SK-N-SH (cell line): ENCODE results near the gene ANO6. TPM values are rescaled to one million over a fixed set of nuclear protein-coding genes. Genes with fewer than 3 reads are reported as not detected.

ENCODE experiments used
- CTCF ChIA-PET: fragments of 300-600, 350-600 bp; formaldehyde crosslinking; extraction: SDS; loops from one replicate; lab custom pipeline; 2021; lab: Yijun Ruan, JAX
- POLR2A ChIA-PET: fragments of 350-600 bp; sonication (Branson Sonifier 250); formaldehyde crosslinking; extraction: SDS; loops from one replicate; lab custom pipeline; 2020; ENCODE audit warnings: antibody characterized with exemption, inconsistent platforms; lab: Yijun Ruan, JAX
- DNase-seq: peaks from one replicate; pipeline ENCODE4 v3.0.0; 2012
- H2AFZ ChIP-seq: fragments of 200-600 bp; sonication (generic); 2 replicates; pipeline ENCODE4 v1.8.1; 2016; ENCODE audit warnings: antibody characterized with exemption, mild to moderate bottlenecking, low read depth
- H3F3A ChIP-seq: fragments of 200-600 bp; sonication (generic); replicated peaks from 2 replicates; pipeline ENCODE3; 2016; ENCODE audit warnings: antibody characterized with exemption, mild to moderate bottlenecking; ENCODE audit not compliant: insufficient read depth
- H3K27ac ChIP-seq, 2 experiments: fragments of 200-500 bp in 1 of 2; fragments of 200-600 bp in 1 of 2; sonication (Bioruptor generic) in 1 of 2; sonication (generic), shearing (Covaris generic) in 1 of 2; 2 replicates each; pipeline versions ENCODE4 v1.5.1 to v1.6.1; 2014 to 2016; ENCODE audit warnings: low read depth in 2 of 2, inconsistent platforms in 1 of 2, low read length in 1 of 2, mild to moderate bottlenecking in 1 of 2, mixed read lengths in 1 of 2
- H3K27me3 ChIP-seq: fragments of 200-600 bp; sonication (generic), shearing (Covaris generic); 2 replicates; pipeline ENCODE4 v1.6.1; 2016; ENCODE audit warnings: mixed run types; ENCODE audit not compliant: insufficient read depth
- H3K36me3 ChIP-seq, 2 experiments: fragments of 200-500 bp in 1 of 2; fragments of 200-600 bp in 1 of 2; sonication (Bioruptor generic) in 1 of 2; sonication (generic) in 1 of 2; replicated peaks in 1 of 2; 2 replicates each; pipeline versions ENCODE3 to v1.5.1; 2014 to 2016; ENCODE audit warnings: low read length in 1 of 2, mild to moderate bottlenecking in 1 of 2; ENCODE audit not compliant: insufficient read depth in 2 of 2, control insufficient read depth in 1 of 2
- H3K4me1 ChIP-seq, 2 experiments: fragments of 200-500 bp in 1 of 2; fragments of 200-600 bp in 1 of 2; sonication (Bioruptor generic) in 1 of 2; sonication (generic), shearing (Covaris generic) in 1 of 2; 2 replicates each; pipeline versions ENCODE4 v1.5.1 to v1.6.1; 2014 to 2016; ENCODE audit warnings: low read depth in 1 of 2, low read length in 1 of 2, mixed run types in 1 of 2; ENCODE audit not compliant: insufficient read depth in 2 of 2, control insufficient read depth in 1 of 2
- H3K4me2 ChIP-seq: fragments of 200-600 bp; sonication (generic), shearing (Covaris generic); 2 replicates; pipeline ENCODE4 v1.6.1; 2017; ENCODE audit warnings: mixed run types
- H3K4me3 ChIP-seq, 2 experiments: fragments of 200-500 bp in 1 of 2; fragments of 200-600 bp in 1 of 2; sonication (Bioruptor generic) in 1 of 2; sonication (generic), shearing (Covaris generic) in 1 of 2; 2 replicates each; pipeline versions ENCODE4 v1.5.1 to v1.8.1; 2014 to 2016; ENCODE audit warnings: low read depth in 2 of 2, inconsistent platforms in 1 of 2, low read length in 1 of 2, mild to moderate bottlenecking in 1 of 2, mixed read lengths in 1 of 2, moderate library complexity in 1 of 2
- H3K79me2 ChIP-seq: fragments of 200-600 bp; sonication (generic); 2 replicates; pipeline ENCODE4 v1.8.1; 2017; ENCODE audit warnings: mild to moderate bottlenecking; ENCODE audit not compliant: insufficient read depth
- H3K9ac ChIP-seq: fragments of 200-600 bp; sonication (generic); 2 replicates; pipeline ENCODE4 v1.6.1; 2017; ENCODE audit warnings: mixed run types
- H3K9me2 ChIP-seq: fragments of 200-600 bp; sonication (generic); 2 replicates; pipeline ENCODE4 v1.6.1; 2017; ENCODE audit warnings: mixed run types
- H3K9me3 ChIP-seq: fragments of 200-600 bp; sonication (generic); 2 replicates; pipeline ENCODE4 v1.6.1; 2017; ENCODE audit warnings: mixed run types, mild to moderate bottlenecking, moderate library complexity
- H4K20me1 ChIP-seq: fragments of 200-600 bp; sonication (generic); 2 replicates; pipeline ENCODE4 v1.6.1; 2017; ENCODE audit warnings: mild to moderate bottlenecking, mixed run types; ENCODE audit not compliant: insufficient read depth
- EP300 ChIP-seq, 2 experiments: IDR thresholded peaks; 2 replicates each; pipeline versions ENCODE4 v1.4.0 to v1.6.1; 2012; ENCODE audit warnings: borderline replicate concordance in 1 of 2, low read depth in 1 of 2, low read length in 1 of 2
- EZH2phosphoT487 ChIP-seq: fragments of 200-600 bp; sonication (generic); IDR thresholded peaks from 2 replicates; pipeline ENCODE4 v1.6.1; 2017; ENCODE audit warnings: low read depth, mixed run types, mild to moderate bottlenecking, antibody characterized with exemption, moderate library complexity, borderline replicate concordance
- FOSL2 ChIP-seq: IDR thresholded peaks from 2 replicates; pipeline ENCODE4 v1.4.0; 2012; ENCODE audit warnings: low read depth, mild to moderate bottlenecking, moderate library complexity, borderline replicate concordance
- FOXJ3 ChIP-seq: sonication (generic); formaldehyde crosslinking; IDR thresholded peaks from 2 replicates; pipeline ENCODE4 v1.5.1; 2020; ENCODE audit warnings: mild to moderate bottlenecking, missing genetic modification reagents
- JUND ChIP-seq: IDR thresholded peaks from 2 replicates; pipeline ENCODE4 v1.4.0; 2012
- MAX ChIP-seq: IDR thresholded peaks from 2 replicates; pipeline ENCODE4 v1.4.0; 2012; ENCODE audit warnings: low read depth
- MEF2A ChIP-seq: IDR thresholded peaks from 2 replicates; pipeline ENCODE4 v1.4.0; 2012; ENCODE audit warnings: low read depth, borderline replicate concordance
- MXI1 ChIP-seq: IDR thresholded peaks from 2 replicates; pipeline ENCODE4 v1.6.1; 2012; ENCODE audit warnings: mild to moderate bottlenecking, low read depth, low read length, improper control_type of control experiment
- NFIC ChIP-seq: IDR thresholded peaks from 2 replicates; pipeline ENCODE4 v1.4.0; 2012; ENCODE audit warnings: borderline replicate concordance
- POLR2AphosphoS5 ChIP-seq: IDR thresholded peaks from 2 replicates; pipeline ENCODE4 v1.6.1; 2012; ENCODE audit warnings: low read depth, low read length
- RAD21 ChIP-seq: IDR thresholded peaks from 2 replicates; pipeline ENCODE4 v1.6.1; 2012; ENCODE audit warnings: mild to moderate bottlenecking, low read length
- RCOR1 ChIP-seq: fragments of 150-350 bp; IDR thresholded peaks from 2 replicates; pipeline ENCODE4 v1.6.1; 2017; ENCODE audit warnings: antibody characterized with exemption, low read length
- SIN3A ChIP-seq: IDR thresholded peaks from 2 replicates; pipeline ENCODE4 v1.6.1; 2012; ENCODE audit warnings: low read depth, mild to moderate bottlenecking, low read length, moderate library complexity, borderline replicate concordance
- SMC3 ChIP-seq: IDR thresholded peaks from 2 replicates; pipeline ENCODE4 v1.6.1; 2012; ENCODE audit warnings: low read depth, low read length, improper control_type of control experiment
- TAF1 ChIP-seq: IDR thresholded peaks from 2 replicates; pipeline ENCODE4 v1.6.1; 2012; ENCODE audit warnings: low read depth, mild to moderate bottlenecking, low read length, moderate library complexity, borderline replicate concordance
- TCF12 ChIP-seq: IDR thresholded peaks from 2 replicates; pipeline ENCODE4 v1.4.0; 2012
- YY1 ChIP-seq: IDR thresholded peaks from 2 replicates; pipeline ENCODE4 v1.4.0; 2012; ENCODE audit warnings: low read depth, mild to moderate bottlenecking
- WGBS: methylation state at CpG from one replicate; pipeline ENCODE4 v1.1.6; 2017; ENCODE audit warnings: low lambda C conversion rate; 5-methylcytosine and 5-hydroxymethylcytosine counted together
- polyA plus RNA-seq, 3 experiments: library from polyadenylated mRNA; depleted of rRNA; stranded (reverse); fragments of >200 nt; gene quantifications; 2 replicates each; pipeline ENCODE4 v1.2.3, GENCODE V29; 2012
- TF ChIP-seq, protein P1 (sequence below): IDR thresholded peaks from 2 replicates; pipeline ENCODE4; 2012
- TF ChIP-seq, protein P2 (sequence below): fragments of 200-600 bp; sonication (generic); IDR thresholded peaks from 2 replicates; pipeline ENCODE4 v1.6.1; 2017; ENCODE audit warnings: antibody characterized with exemption, mild to moderate bottlenecking, moderate library complexity
- TF ChIP-seq, protein P3 (sequence below): IDR thresholded peaks from 2 replicates; pipeline ENCODE4 v1.4.0; 2012; ENCODE audit warnings: low read depth, borderline replicate concordance

The ANO6 gene
- polyA plus RNA-seq, 1 of the 3 experiments (the other 2 are of a cell fraction): 20.1 TPM

DNA sequence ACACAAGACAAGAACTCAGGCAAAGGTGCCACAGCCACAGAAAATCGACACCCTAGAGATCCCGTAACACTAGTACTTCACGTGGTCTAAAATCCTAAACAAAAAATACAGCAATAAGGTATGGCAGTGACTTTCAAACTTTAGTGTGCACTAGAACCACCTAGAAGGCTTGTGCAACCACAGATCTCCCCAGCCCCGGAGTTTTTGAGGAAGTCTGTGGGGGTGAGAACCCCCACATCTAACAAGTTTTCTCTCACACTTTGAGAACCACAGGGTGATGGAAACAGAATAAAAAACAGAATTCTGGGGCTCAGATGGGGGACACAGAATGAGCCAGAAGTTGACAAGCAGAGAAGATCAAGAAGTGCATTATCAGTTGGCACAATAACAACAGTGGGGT lies 254.0 kb downstream of the ANO6 start (continued):
- TF ChIP-seq, protein P1, sequence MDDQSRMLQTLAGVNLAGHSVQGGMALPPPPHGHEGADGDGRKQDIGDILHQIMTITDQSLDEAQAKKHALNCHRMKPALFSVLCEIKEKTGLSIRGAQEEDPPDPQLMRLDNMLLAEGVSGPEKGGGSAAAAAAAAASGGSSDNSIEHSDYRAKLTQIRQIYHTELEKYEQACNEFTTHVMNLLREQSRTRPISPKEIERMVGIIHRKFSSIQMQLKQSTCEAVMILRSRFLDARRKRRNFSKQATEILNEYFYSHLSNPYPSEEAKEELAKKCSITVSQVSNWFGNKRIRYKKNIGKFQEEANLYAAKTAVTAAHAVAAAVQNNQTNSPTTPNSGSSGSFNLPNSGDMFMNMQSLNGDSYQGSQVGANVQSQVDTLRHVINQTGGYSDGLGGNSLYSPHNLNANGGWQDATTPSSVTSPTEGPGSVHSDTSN: no peak
- no peak for TF ChIP-seq TCF12
- TF ChIP-seq YY1: no peak
- no peak for TF ChIP-seq EP300 (IDR thresholded peaks at IDR 0.05; ENCODE audit: borderline replicate concordance in 1 of 2, low read depth in 1 of 2, low read length in 1 of 2)

GRCh38 chr12:45473636-45474035 lies 257.7 kb downstream of the ANO6 start:
- H3K4me1 ChIP-seq: no peaks in the 10 kb centered on the region
- no peak for DNase-seq
- H3K27me3 ChIP-seq: no peaks in the 10 kb centered on the region
- H3K4me2 ChIP-seq: no peak overlapping the region
- ChIA-PET POLR2A (no interaction called here), CTCF (interaction anchor here (0.6 kb wide), 1 partner anchor 9 kb away, joined by 3 read pairs; no protein-coding TSS in a partner anchor)
- H3K9ac ChIP-seq: no peak overlapping the region
- H3K79me2 ChIP-seq: no peaks in the 10 kb centered on the region
- no peaks in the 10 kb centered on the region for H4K20me1 ChIP-seq
- H2AFZ ChIP-seq: no peak overlapping the region
- no peak overlapping the region for H3K4me3 ChIP-seq
- H3K27ac ChIP-seq: no peak overlapping the region
- no peaks in the 10 kb centered on the region for H3K9me2 ChIP-seq
- H3K36me3 ChIP-seq: no peaks in the 10 kb centered on the region
- H3F3A ChIP-seq: no peaks in the 10 kb centered on the region
- no peaks in the 10 kb centered on the region for H3K9me3 ChIP-seq
- 15% methylated on average over 1 of the region's 3 CpGs for WGBS
- TF ChIP-seq POLR2AphosphoS5: no peak
- no peak for TF ChIP-seq RAD21
- no peak for TF ChIP-seq TAF1
- TF ChIP-seq, protein P2, sequence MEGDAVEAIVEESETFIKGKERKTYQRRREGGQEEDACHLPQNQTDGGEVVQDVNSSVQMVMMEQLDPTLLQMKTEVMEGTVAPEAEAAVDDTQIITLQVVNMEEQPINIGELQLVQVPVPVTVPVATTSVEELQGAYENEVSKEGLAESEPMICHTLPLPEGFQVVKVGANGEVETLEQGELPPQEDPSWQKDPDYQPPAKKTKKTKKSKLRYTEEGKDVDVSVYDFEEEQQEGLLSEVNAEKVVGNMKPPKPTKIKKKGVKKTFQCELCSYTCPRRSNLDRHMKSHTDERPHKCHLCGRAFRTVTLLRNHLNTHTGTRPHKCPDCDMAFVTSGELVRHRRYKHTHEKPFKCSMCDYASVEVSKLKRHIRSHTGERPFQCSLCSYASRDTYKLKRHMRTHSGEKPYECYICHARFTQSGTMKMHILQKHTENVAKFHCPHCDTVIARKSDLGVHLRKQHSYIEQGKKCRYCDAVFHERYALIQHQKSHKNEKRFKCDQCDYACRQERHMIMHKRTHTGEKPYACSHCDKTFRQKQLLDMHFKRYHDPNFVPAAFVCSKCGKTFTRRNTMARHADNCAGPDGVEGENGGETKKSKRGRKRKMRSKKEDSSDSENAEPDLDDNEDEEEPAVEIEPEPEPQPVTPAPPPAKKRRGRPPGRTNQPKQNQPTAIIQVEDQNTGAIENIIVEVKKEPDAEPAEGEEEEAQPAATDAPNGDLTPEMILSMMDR: no peak
- TF ChIP-seq FOXJ3 (CRISPR knock-in tag): no peak
- TF ChIP-seq RCOR1: no peak
- TF ChIP-seq NFIC: no peak
- no peak for TF ChIP-seq YY1
- no peak for TF ChIP-seq MXI1
- no peak for TF ChIP-seq MEF2A

DNA sequence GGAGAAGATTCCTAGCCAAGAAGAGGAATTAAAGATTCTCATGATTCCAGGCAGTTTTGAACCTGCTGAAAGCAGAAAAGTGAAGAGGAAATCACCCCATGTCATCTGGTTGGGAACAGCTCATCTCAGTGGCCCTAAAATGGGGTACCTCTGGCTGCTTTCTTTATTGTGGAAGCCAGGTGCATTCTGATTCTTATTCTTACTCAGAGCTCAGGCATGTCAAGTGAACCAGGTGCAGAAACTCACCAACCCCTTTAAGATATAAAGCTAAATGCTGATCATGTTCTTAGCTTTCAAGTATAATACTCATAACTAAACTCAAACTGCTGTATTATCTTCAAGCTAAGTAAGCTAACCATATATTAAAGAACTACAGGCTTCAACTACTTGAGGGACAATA lies 259.7 kb downstream of the ANO6 start:
- TF ChIP-seq MAX (no peak), JUND (no peak), SMC3 (no peak), NFIC (no peak), FOSL2 (no peak), SIN3A (no peak), TAF1 (no peak), EZH2phosphoT487 (no peak)
- TF ChIP-seq, protein P3, sequence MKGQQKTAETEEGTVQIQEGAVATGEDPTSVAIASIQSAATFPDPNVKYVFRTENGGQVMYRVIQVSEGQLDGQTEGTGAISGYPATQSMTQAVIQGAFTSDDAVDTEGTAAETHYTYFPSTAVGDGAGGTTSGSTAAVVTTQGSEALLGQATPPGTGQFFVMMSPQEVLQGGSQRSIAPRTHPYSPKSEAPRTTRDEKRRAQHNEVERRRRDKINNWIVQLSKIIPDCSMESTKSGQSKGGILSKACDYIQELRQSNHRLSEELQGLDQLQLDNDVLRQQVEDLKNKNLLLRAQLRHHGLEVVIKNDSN: no peak
- TF ChIP-seq, all 33 proteins: peak for 0
- Histone ChIP-seq H2AFZ (no peak overlapping the region), H3K27me3 (no peaks in the 10 kb centered on the region), H3K4me1 (no peaks in the 10 kb centered on the region), H3K9me3 (no peaks in the 10 kb centered on the region), H3K36me3 (no peaks in the 10 kb centered on the region), H3K79me2 (no peaks in the 10 kb centered on the region), H3K4me2 (no peak overlapping the region), H3K9ac (no peak overlapping the region), H3K9me2 (no peaks in the 10 kb centered on the region), H4K20me1 (no peaks in the 10 kb centered on the region), H3F3A (no peaks in the 10 kb centered on the region), H3K27ac (no peak overlapping the region), H3K4me3 (no peak overlapping the region)
- ChIA-PET POLR2A (no interaction called here), CTCF (interaction anchor here (1.0 kb wide), 1 partner anchor 545 kb away, joined by 4 read pairs; no protein-coding TSS in a partner anchor)
- DNase-seq: no peak
